T47D (cell line): ENCODE data around the gene PM20D1.
"Not testable (repeated sequence)": the region's sequence is repeated elsewhere in the genome, so short reads cannot be mapped to it uniquely, and the experiment has no call there.

Source experiments
- DNase-seq, 2 experiments: peaks; one replicate each; pipeline versions ENCODE4 v3.0.0 to v3.0.0-alpha.2; 2011 to 2012; ENCODE audit warnings: low read depth in 1 of 2, low spot score in 1 of 2
- JUND ChIP-seq: IDR thresholded peaks from 2 replicates; pipeline ENCODE4 v1.6.1; 2012; ENCODE audit warnings: low read depth
- in situ Hi-C: cut with HindIII; loops from 2 replicates; pipeline ENCODE4 v1.10.0; 2016; ENCODE audit warnings: low sequenced_read_pairs, low pct_unique_long_range_greater_than_20kb

The PM20D1 gene, protein sequence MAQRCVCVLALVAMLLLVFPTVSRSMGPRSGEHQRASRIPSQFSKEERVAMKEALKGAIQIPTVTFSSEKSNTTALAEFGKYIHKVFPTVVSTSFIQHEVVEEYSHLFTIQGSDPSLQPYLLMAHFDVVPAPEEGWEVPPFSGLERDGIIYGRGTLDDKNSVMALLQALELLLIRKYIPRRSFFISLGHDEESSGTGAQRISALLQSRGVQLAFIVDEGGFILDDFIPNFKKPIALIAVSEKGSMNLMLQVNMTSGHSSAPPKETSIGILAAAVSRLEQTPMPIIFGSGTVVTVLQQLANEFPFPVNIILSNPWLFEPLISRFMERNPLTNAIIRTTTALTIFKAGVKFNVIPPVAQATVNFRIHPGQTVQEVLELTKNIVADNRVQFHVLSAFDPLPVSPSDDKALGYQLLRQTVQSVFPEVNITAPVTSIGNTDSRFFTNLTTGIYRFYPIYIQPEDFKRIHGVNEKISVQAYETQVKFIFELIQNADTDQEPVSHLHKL

DNA sequence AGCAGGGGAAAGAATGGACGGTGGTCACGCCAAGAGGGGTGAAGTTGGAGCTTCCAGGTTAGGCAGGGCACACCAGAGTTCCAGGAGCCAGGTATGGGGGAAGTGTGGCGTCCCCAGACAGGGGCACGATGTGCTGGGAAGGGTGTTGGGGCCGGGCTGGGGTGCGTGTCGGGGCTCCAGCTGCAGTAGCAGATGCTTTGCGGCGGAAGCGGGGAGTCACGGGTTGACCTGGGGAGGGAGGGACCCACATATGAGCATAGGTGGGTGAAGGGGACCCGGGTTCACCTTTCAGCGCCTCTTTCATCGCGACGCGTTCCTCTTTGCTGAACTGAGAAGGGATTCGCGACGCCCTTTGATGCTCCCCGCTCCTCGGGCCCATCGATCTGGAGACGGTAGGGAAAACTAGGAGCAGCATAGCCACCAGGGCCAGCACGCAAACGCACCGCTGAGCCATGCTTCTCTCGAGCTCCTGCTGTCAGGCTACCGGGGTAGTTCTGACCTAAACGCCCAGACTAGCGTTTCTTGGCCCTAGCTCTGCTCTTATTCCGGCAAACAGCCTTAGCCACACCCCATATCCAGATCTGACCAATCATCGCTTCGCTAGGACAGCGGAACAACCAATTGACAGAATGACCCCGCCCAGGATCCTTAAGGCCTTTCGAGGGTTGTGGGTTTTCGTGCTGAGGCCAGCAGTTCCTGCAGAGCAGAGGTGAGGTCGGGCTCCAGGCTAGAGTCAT is at the start of gene PM20D1:
Gene PM20D1 (minus strand): TSS at position 514 of the 737 bp plus-strand sequence. CDS start 60 bp downstream, at position 454.
- in situ Hi-C loops = no loop called here
- no peak for DNase-seq
- no peak for TF ChIP-seq JUND

DNA sequence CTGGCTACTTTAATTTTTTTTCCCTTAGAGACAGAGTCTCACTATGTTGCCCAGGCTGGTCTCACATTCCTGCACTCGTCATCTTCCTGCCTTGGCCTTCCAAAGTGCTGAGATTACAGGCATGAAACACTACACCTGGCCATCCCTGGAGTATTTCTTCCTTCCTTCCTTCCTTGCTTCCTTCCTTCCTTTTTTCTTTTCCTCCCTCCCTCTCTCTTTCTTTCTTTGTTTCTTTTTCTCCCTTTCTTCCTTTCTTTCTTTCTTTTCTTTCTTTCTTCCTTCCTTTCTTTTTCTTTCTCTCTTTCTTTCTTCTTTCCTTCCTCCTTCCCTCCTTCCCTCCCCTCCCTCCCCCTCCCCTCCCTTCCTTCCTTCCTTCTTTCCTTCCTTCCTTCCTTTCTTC is 46.4 kb upstream of the PM20D1 start:
- no peak for DNase-seq
- no peak for TF ChIP-seq JUND
- in situ Hi-C loops = no loop called here

- DNase-seq, in situ Hi-C loops: not testable (repeated sequence)
Measured at GRCh38 chr1:205894119-205894518, 44.2 kb upstream of the PM20D1 start.

- in situ Hi-C loops, DNase-seq: not testable (repeated sequence)
Measured at GRCh38 chr1:205892175-205892574, 42.2 kb upstream of the PM20D1 start.

DNA sequence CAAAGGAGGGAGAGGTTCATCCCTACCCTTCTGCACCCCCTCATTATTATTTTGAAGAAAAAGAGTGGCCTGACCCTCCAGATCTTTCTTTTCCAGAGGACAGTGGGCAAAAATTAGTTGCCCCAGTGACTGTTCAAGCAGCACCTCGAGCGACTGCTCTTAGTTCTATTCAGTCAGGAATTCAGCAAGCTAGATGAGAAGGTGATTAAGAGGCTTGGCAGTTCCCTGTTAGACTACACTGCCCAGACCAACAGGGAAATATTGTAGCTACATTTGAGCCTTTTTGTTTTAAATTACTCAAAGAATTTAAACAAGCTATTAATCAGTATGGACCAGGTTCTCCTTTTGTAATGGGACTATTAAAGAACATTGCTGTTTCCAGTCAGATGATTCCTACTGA is 41.5 kb upstream of the PM20D1 start:
- DNase-seq = peak in 1 of 2 experiments; percentile 12
- in situ Hi-C loops = not testable (repeated sequence)

- in situ Hi-C loops, DNase-seq: not testable (repeated sequence)
Measured at GRCh38 chr1:205890631-205891030, 40.7 kb upstream of the PM20D1 start.

DNA sequence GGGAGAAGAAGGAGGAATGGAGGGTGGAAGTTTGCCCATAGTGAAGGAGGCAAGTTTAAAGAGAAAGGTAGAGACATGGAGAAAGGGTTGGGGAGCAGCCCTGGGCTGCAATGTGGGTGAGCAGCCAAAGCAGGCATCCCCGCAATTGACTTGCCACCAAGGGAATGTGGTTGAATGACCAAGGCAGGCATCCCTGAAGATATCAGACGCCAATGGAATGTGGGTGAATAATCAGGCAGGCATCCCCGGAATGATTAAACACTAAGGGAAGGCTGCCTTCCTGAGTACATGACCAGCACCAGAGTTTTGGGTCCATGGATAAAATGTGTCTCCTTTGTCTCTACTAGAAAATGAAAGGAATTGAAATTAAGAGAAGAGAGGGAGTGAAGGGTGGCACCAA is 39.8 kb upstream of the PM20D1 start:
- peak in 1 of 2 experiments; percentile 34 for DNase-seq
- in situ Hi-C loops = not testable (repeated sequence)

DNA sequence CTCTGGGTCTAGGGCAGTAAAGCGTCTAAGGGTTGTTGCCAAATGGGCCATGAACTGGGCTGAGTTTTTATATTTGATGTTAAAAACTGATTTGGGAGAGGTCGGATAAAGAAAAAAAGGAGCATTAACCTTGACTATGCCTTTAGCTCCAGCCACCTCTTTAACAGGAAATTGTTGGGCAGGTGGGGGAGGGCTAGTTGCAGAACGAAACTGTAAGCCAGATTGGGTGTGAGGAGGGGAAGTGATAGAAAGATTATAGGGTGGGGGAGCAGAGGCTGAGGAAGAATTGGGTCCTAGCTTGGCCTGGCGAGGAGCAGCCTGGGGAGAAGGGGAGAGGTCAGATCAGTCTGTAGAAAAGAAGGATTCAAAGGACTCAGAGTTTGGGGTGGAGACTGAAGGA is 39.1 kb upstream of the PM20D1 start:
- in situ Hi-C loops, DNase-seq: not testable (repeated sequence)

GRCh38 chr1:205883792-205884191 is 33.9 kb upstream of the PM20D1 start:
- DNase-seq = no peak
- in situ Hi-C loops = no loop called here
- no peak for TF ChIP-seq JUND

- in situ Hi-C loops = no loop called here
- no peak for DNase-seq
- TF ChIP-seq JUND = no peak
Measured at GRCh38 chr1:205880923-205881322, 31.0 kb upstream of the PM20D1 start.

- in situ Hi-C loops = no loop called here
- no peak for TF ChIP-seq JUND
- DNase-seq = no peak
Measured at GRCh38 chr1:205879974-205880373, 30.0 kb upstream of the PM20D1 start.

DNA sequence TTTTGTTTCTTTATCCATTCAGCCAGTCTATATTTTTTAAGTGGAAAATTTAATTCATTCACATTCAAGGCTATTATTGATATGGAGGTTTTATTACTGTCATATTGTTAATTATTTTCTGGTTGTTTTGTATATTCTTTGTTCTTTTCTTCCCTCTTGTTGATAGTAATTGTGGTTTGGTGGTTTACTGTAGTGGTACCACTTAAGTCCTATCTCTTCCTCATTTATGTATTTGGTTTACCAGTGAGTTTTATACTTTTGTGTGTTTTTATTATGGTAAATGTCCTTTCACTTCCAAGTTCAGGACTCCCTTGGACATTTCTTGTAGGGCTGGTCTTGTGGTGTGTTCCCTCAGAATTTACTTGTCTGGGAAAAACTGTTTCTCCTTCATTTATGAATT is 28.1 kb upstream of the PM20D1 start:
- no peak for TF ChIP-seq JUND
- in situ Hi-C loops = no loop called here
- DNase-seq = no peak

GRCh38 chr1:205873148-205873547 is 23.2 kb upstream of the PM20D1 start:
- in situ Hi-C loops, DNase-seq: not testable (repeated sequence)
